Activated gamma-delta T cell treated with Interleukin-2 at 50 U/mL for 16 hours (primary cell): ENCODE results near the gene MTHFD2L.
"Not testable (repeated sequence)": the region's sequence is repeated elsewhere in the genome, so short reads cannot be mapped to it uniquely, and the experiment has no call there.

Source experiments
- DNase-seq: peaks from one replicate; pipeline ENCODE4 v3.0.0-alpha.2; 2020

The MTHFD2L gene

DNA sequence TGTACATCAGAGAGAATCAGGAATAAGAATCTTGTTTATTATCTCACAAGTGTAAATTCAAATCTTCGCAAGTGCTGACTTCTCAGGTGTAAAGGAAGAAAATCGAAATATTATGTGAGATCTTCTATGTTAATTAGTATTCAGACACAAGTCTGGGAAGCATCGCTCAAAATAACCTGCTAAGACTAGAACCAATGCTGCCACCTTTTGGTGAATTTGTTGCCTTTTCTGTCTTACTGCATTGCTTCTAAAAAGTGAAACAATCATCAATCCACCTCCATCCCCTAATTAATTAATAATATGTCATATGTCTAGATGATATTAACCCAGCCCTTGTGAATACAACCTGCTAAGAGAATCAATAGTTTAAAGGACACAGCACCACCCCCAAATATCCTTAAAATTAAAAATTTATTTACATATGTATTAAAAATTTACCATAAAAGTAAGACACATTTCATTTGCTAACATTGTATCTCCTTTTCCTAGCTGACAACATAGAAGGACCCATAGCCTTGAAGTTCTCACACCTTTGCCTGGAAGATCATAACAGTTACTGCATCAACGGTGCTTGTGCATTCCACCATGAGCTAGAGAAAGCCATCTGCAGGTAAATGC lies 153.9 kb downstream of the MTHFD2L start:
- DNase-seq, result no peak

DNA sequence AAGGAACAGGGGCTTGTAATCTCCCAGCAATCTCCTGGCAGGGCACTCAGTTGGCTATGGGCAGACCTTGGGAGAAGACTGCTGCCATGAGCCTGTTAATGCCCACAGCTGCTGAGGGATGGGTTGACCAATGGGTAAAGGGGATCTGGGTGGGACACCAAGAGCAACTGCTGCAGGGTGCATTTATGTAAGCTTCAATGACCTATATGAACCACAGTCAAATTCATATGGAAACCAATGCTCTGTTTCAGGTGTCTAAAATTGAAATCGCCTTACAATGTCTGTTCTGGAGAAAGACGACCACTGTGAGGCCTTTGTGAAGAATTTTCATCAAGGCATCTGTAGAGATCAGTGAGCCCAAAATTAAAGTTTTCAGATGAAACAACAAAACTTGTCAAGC lies 156.4 kb downstream of the MTHFD2L start:
- DNase-seq, result no peak

DNA sequence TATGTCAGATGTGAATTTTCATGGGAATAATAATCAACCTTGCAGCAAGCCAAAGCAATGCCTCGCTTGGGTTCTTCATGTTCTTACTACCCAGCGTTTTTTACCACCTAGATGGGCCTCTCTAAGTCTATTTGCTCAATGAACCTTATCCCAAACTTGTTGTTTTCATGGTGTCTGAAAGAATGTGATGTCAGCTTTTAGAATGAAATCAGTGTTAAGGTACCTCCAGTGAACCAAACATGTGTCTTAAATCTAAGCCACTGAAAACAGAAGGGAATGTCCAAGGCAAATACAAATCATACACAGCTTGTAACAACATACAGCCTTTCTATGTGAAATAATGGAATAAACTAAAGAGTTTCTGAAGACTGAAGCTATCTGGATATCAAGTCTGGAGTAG lies 157.0 kb downstream of the MTHFD2L start:
- no peak for DNase-seq

DNA sequence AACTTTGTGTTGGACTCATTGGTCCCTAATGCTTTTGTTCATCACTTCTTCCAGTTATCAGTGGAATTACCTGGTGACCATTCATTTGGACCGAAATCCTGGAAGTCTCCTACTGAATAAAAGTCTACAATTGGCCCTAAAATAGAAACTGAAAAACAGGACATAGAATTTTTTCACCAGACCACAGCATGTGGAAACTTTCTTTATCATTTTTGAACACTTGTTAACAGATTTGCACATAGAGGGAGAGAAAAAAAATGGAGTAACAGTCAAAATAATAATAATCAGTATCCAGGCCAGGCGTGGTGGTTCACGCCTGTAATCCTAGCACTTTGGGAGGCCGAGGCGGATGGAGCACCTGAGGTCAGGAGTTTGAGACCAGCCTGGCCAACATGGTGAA lies 157.5 kb downstream of the MTHFD2L start:
- DNase-seq, result no peak

DNA sequence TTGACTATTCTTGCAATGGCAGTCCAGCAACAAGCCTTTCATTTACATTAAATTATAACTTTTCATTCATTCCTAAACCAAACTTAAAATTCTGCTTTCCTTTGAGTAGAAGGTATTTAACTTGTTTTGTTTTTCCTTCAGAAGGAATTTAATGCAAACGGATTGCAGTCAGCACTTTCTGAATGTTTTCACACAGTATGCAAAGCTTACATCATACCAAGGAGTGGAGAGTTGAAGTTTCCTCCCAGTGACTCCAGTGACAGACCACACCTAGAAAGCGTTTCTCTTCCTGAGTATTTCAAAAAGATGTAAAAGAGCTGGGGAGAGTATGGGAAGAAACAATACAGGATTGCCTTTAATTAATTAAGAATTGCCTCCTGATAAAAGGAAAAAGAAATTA lies 158.5 kb downstream of the MTHFD2L start:
- no peak for DNase-seq

GRCh38 chr4:74317616-74318246 lies 159.8 kb downstream of the MTHFD2L start:
- DNase-seq, result no peak

DNA sequence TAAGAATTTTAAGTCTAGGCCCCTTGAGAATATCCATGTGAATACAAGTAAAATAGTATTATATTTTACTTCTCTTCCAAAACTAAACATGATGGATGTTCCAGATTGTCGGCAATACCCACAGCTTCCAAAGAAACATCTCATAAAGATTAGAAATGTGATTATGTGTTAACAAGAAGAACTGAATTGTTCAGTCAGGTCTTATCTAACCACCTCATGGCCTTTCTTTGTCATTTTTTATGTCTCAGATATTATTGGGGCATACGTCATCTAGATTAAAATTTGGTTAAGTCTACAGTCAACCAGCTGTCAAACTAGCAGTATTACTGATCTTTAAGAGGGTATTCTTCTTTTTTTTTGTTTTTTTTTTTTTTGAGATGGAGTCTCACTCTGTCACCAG lies 160.4 kb downstream of the MTHFD2L start:
- DNase-seq, result no peak

DNA sequence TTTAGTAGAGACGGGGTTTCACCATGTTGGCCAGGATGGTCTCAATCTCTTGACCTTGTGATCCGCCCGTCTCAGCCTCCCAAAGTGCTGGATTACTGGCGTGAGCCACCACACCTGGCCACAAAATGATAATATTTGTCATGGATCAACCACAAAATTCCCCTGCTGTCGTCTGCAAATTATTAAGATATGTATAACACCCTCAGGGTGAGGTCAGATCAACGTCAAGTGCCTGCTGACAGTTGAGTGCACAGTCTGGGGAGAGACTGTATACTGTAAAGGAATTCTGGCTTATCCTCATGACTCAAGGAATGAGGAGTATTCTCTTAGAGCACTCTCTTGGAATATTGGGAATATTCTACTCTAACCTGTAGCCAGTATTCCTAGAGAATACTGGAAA lies 161.6 kb downstream of the MTHFD2L start:
- no peak for DNase-seq

DNA sequence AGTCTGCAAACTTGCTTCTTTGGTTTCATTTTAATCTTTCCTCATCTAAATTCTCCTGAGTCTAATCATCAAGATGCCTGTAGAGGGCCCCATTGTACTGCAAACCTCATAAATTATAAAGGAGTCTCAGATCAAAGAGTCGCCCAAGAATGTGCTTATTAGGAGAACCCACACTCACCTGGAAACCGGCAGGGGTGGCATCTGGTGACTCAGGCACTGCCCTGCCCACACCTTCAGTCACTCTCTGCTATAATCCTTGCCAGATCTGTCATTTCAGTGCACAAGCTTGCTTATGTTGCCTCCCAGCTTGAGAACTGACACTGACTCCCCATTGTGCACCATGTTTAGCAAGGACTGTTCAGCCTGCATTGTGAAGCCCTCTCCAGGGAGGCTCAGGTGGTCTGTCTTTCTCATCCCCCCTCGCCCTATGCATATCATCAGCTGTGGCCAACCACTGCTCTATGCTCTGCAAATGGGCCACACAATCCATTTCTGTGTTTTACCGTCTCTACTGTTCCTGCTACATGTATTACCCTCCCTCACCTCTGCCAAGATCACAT lies 162.7 kb downstream of the MTHFD2L start:
- DNase-seq, result no peak

GRCh38 chr4:74322301-74322700 lies 164.4 kb downstream of the MTHFD2L start:
- no peak for DNase-seq

DNA sequence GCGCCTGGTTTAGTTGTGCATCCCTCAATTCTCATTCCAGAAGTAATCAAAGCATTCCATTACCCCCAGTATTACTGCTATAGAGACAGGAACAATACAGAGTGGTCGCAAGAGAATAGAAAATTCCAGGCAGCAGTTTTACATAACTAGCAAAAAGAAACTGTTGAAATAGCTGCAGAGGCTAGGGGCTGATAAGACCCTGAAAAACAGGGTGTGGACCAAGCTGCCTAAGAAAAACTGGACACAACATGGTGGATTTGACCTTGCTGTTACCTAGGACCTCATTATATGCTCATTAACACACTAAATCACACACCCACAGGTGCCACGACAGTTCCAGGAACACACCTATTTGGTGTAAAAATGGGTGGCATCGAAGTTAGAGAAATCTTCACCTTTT lies 165.7 kb downstream of the MTHFD2L start:
- no peak for DNase-seq

- DNase-seq, result no peak
Observed at GRCh38 chr4:74324262-74324661, 166.3 kb downstream of the MTHFD2L start.

- DNase-seq, result no peak
Observed at GRCh38 chr4:74325886-74326285, 168.0 kb downstream of the MTHFD2L start.

- no peak for DNase-seq
Observed at GRCh38 chr4:74327762-74328161, 169.8 kb downstream of the MTHFD2L start.

GRCh38 chr4:74328501-74328900 lies 170.6 kb downstream of the MTHFD2L start:
- no peak for DNase-seq

DNA sequence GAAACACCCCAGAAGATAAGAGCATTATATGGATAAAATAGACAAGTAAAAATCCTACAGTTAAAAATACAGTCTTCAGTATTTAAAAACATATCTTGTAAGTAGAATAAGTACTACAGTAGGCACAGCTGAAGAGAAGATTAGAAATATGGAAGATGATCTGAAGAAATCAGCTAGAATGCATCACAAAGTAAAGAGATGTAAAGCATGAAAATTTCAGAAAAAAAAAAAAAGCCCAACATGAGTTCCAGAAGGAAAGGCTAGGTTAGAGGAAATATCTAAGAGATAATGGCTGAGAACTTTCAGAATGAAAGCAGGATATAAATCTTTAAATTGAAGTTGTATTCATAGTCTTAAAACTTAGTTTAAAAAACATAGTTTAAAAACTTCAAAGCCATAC lies 171.4 kb downstream of the MTHFD2L start:
- no peak for DNase-seq

DNA sequence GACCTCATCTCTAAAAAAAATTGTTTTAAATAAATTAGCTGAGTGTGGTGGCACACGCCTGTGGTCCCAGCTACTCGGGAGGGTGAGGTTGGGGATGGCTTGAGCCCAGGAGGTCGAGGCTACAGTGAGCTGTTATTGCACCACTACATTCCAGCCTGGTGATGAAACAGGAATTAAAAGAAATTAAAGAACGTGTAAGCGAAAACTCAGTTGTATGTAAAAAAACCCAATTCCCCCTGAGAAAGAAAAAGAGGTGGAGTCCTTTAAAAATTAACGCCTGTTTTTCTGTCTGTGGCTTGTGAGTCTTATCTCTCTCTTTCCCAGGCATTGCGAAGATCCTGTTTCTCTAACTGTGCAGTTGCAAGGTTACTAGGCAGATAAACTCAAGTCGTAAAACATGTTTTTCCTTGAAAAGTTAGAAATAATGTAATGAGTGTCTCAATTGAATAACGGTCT lies 172.4 kb downstream of the MTHFD2L start:
- DNase-seq, result no peak

GRCh38 chr4:74331252-74331651 lies 173.3 kb downstream of the MTHFD2L start:
- no peak for DNase-seq

GRCh38 chr4:74331944-74332343 lies 174.0 kb downstream of the MTHFD2L start:
- DNase-seq, result no peak

- DNase-seq, result no peak
Observed at GRCh38 chr4:74334636-74335035, 176.7 kb downstream of the MTHFD2L start.

GRCh38 chr4:74335341-74336021 lies 177.6 kb downstream of the MTHFD2L start:
- DNase-seq, result no peak

DNA sequence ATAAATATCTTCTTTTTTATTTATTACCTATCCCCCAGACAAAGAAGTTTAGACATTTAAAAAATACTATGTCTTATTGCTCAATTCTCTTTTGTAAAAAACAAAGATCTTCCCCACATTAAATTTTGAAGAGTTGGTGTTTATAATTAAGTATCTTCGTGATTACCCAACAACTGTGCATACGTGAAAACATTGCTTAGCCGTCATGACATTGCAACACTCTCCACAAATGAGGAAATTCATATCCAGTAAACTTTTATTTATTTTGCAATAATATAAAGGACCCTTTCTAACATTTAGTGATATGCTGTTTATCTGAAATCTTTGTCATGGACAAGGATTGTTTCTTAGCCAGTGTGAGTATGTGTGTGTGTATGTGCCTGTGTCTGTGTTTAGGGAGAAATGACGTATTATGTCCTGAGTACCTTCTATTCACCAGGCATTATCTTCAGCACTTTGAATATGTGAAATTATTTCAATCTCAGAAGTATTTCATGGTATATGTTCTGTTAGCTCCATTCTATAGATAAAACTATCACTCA lies 180.9 kb downstream of the MTHFD2L start:
- no peak for DNase-seq

- DNase-seq, result no peak
Observed at GRCh38 chr4:74339501-74339900, 181.6 kb downstream of the MTHFD2L start.

DNA sequence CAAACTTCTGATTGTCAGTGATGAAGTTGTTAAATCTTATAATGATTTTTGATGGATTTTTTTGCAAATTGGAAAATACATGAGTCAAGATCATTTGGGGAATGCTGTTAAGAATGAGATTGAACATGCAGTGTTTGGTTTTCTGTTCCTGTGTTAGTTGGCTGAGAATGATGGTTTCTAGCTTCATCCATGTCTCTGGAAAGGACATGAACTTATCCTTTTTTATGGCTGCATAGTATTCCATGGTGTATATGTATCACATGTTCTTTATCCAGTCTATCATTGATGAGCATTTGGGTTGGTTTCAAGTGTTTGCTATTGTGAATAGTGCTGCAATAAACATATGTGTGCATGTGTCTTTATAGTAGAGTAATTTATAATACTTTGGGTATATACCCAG lies 182.5 kb downstream of the MTHFD2L start:
- not testable (repeated sequence) for DNase-seq
